ENCODE results near the gene GPR35.

GRCh38 chr2:240619506-240620148 is 5.7 kb upstream of the GPR35 start:
- TF ChIP-seq POLR2A (IDR thresholded peaks at IDR 0.05; ENCODE audit: low read depth, low read length) (no peak), POLR2AphosphoS5 (IDR thresholded peaks at IDR 0.05; ENCODE audit: insufficient read depth, low read depth, low read length) (no peak), MAX (IDR thresholded peaks at IDR 0.05; ENCODE audit: insufficient read depth, insufficient read length) (no peak), CTCF (IDR thresholded peaks at IDR 0.05; ENCODE audit: extremely low read depth in 1 of 2, insufficient read depth in 1 of 2, low read depth in 1 of 2, low read length in 2 of 2) (no peak)

Data from endothelial cell of umbilical vein (primary cell).